H1 (cell line): ENCODE data around the gene RIN3. TPM values are rescaled to one million over a fixed set of nuclear protein-coding genes. Genes with fewer than 3 reads are reported as not detected.

ENCODE experiments used
- ASH2L ChIP-seq: fragments of 200-600, 300-600 bp; sonication (generic); IDR thresholded peaks from one replicate; pipeline ENCODE4 v1.7.1; 2017; ENCODE audit warnings: low read length
- ATF3 ChIP-seq: IDR thresholded peaks from 2 replicates; pipeline ENCODE4 v1.6.1; 2011; ENCODE audit warnings: low read depth, mild to moderate bottlenecking, low read length; ENCODE audit not compliant: insufficient read depth
- EP300 ChIP-seq, 2 experiments: IDR thresholded peaks; 1 replicate in 1 of 2; 2 replicates in 1 of 2; pipeline ENCODE4 v1.6.1; 2011 to 2012; ENCODE audit warnings: low read depth in 2 of 2, low read length in 2 of 2, mild to moderate bottlenecking in 2 of 2, borderline replicate concordance in 1 of 2, inconsistent platforms in 1 of 2, moderate library complexity in 1 of 2
- HDAC2 ChIP-seq, 2 experiments: fragments of 300-600 bp in 1 of 2; sonication (generic) in 1 of 2; IDR thresholded peaks; 2 replicates each; pipeline ENCODE4 v1.6.1; 2011 to 2012; ENCODE audit warnings: low read depth in 2 of 2, low read length in 2 of 2, mild to moderate bottlenecking in 2 of 2, moderate library complexity in 2 of 2, borderline replicate concordance in 1 of 2, inconsistent platforms in 1 of 2
- NANOG ChIP-seq: IDR thresholded peaks from 2 replicates; pipeline ENCODE4 v1.6.1; 2011; ENCODE audit warnings: low read length, low read depth, mild to moderate bottlenecking, inconsistent platforms; ENCODE audit not compliant: insufficient read depth, poor library complexity, severe bottlenecking
- SIX5 ChIP-seq: IDR thresholded peaks from 2 replicates; pipeline ENCODE4 v1.6.1; 2011; ENCODE audit warnings: mild to moderate bottlenecking, low read depth, low read length
- polyA plus RNA-seq, 7 experiments: library from polyadenylated mRNA; depleted of rRNA in 3 of 7; stranded (reverse) in 5 of 7; unstranded in 2 of 7; fragments of >200 nt in 5 of 7; fragments of 200-250 nt in 2 of 7; gene quantifications; 1 replicate in 5 of 7; 2 replicates in 1 of 7; 4 replicates in 1 of 7; pipeline versions ENCODE4 v1.2.1 to v1.2.3, GENCODE V29; 2011 to 2013; ENCODE audit warnings: missing spikeins in 2 of 7, mixed read lengths in 2 of 7
- total RNA-seq: library from RNA; stranded (reverse); fragmentation: NEBNext Ultra II Directional; extraction: Animal tissue kit (Norgen Biotek cat#: 25700); gene quantifications from 2 replicates; pipeline ENCODE4 v1.2.1, GENCODE V29; 2021

RIN3 gene
- total and polyA plus RNA-seq, 2 of the 8 experiments (the other 6 are each of a cell fraction or from before 2014, with no cell fraction given) = 0.59 to 1.5 TPM

- TF ChIP-seq ATF3 (no peak), SIX5 (no peak), EP300 (IDR thresholded peaks at IDR 0.05; ENCODE audit: borderline replicate concordance in 1 of 2, low read depth in 2 of 2, low read length in 2 of 2) (no peak), ASH2L (no peak), HDAC2 (IDR thresholded peaks at IDR 0.05; ENCODE audit: borderline replicate concordance in 1 of 2, low read depth in 2 of 2, low read length in 2 of 2) (no peak), NANOG (no peak)
These were observed 51.6 kb downstream of the RIN3 start (continued) for GRCh38 chr14:92565040-92565717.
